Mesodermal cell (in vitro differentiated cells): ENCODE results near the gene ARL6IP5.

Experiments
- H3K27ac ChIP-seq: 2 replicates; pipeline ENCODE4 v1.7.0; 2013; ENCODE audit warnings: mild to moderate bottlenecking, low read depth, low read length, moderate library complexity; ENCODE audit not compliant: severe bottlenecking
- H3K36me3 ChIP-seq: 2 replicates; pipeline ENCODE4 v1.7.1; 2013; ENCODE audit warnings: mild to moderate bottlenecking, low read length, moderate library complexity; ENCODE audit not compliant: control insufficient read depth, insufficient read depth
- H3K4me1 ChIP-seq: one replicate; pipeline ENCODE4 v1.7.1; 2013; ENCODE audit warnings: mild to moderate bottlenecking, low read length; ENCODE audit not compliant: insufficient read depth, control insufficient read depth, poor library complexity, severe bottlenecking
- H3K4me3 ChIP-seq: 2 replicates; pipeline ENCODE4 v1.7.0; 2013; ENCODE audit warnings: low read length, control low read depth, mild to moderate bottlenecking; ENCODE audit not compliant: insufficient read depth, poor library complexity, severe bottlenecking; ENCODE audit errors: extremely low read depth
- H3K9me3 ChIP-seq: 2 replicates; pipeline ENCODE4 v1.7.1; 2013; ENCODE audit warnings: mild to moderate bottlenecking, low read length, moderate library complexity; ENCODE audit not compliant: control insufficient read depth
- WGBS, 2 experiments: methylation state at CpG; one replicate each; pipeline ENCODE4 v1.1.5; 2013; ENCODE audit warnings: missing lambda C conversion rate in 2 of 2; ENCODE audit not compliant: insufficient coverage in 2 of 2; 5-methylcytosine and 5-hydroxymethylcytosine counted together

ARL6IP5 gene

GRCh38 chr3:69087030-69087791, 2.5 kb downstream of the ARL6IP5 start:
- Histone ChIP-seq H3K4me1 (peaks cover 80% of the 10 kb centered on the region), H3K9me3 (no peaks in the 10 kb centered on the region), H3K36me3 (peaks cover 6% of the 10 kb centered on the region), H3K27ac (no peak overlapping the region), H3K4me3 (no peak overlapping the region)
- 83 to 100% methylated on average over 1 to 2 of the region's 3 CpGs for WGBS, 2 experiments

- Histone ChIP-seq H3K27ac (no peak overlapping the region), H3K4me3 (peak overlapping the region; percentile 1), H3K4me1 (peaks cover 80% of the 10 kb centered on the region), H3K36me3 (peaks cover 6% of the 10 kb centered on the region), H3K9me3 (no peaks in the 10 kb centered on the region)
- WGBS, 2 experiments: no CpG with 5 or more reads among the region's 2 CpGs
These were observed 3.3 kb downstream of the ARL6IP5 start for GRCh38 chr3:69088063-69088462.

- H3K4me3 ChIP-seq: no peak overlapping the region
- H3K27ac ChIP-seq: peak overlapping the region; percentile 2
- H3K36me3 ChIP-seq: peaks cover 12% of the 10 kb centered on the region
- peaks cover 85% of the 10 kb centered on the region for H3K4me1 ChIP-seq
- WGBS, 2 experiments: 69 to 79% methylated on average over 3 of the region's 3 CpGs
- H3K9me3 ChIP-seq: no peaks in the 10 kb centered on the region
These were observed 5.3 kb downstream of the ARL6IP5 start for GRCh38 chr3:69090021-69090420.

DNA sequence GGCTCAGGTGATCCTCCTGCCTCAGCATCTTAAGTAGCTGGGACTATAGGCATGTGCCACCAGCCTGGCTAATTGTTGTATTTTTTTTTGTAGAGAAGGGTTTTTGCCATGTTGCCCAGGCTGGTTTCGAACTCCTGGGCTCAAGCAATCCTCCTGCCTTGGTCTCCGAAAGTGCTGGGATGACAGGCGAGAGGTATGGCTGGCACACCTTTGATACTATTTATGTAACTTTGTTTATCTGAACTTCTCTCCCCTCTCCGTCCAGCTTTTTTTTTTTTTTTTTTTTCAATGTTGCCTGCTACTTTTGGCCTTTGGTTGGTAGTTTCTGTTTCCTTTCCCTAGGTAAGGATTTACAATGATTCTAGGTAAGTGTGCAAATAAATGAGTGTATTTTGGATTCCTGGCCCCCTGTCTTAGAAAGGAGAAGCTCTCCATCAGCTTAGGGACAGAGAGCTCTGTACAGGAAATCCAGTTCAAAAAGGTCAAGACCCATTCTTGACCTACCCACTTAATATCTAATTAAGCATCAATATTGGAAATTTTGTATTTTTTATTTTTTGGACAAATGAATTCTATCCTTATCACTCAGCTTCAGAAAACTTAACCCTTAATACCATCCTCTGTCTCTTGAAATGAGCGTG, 6.8 kb downstream of the ARL6IP5 start:
- 73 to 83% methylated on average over 1 of the region's 5 CpGs for WGBS, 2 experiments
- H3K36me3 ChIP-seq: peaks cover 20% of the 10 kb centered on the region
- peaks cover 82% of the 10 kb centered on the region for H3K4me1 ChIP-seq
- H3K4me3 ChIP-seq: no peak overlapping the region
- peak overlapping the region; percentile 92 for H3K27ac ChIP-seq
- H3K9me3 ChIP-seq: no peaks in the 10 kb centered on the region

GRCh38 chr3:69092030-69092516, 7.3 kb downstream of the ARL6IP5 start:
- H3K9me3 ChIP-seq: no peaks in the 10 kb centered on the region
- H3K36me3 ChIP-seq: peaks cover 20% of the 10 kb centered on the region
- WGBS, 2 experiments: 50 to 54% methylated on average over 2 to 3 of the region's 4 CpGs
- H3K4me1 ChIP-seq: peaks cover 77% of the 10 kb centered on the region
- peak overlapping the region; percentile 92 for H3K27ac ChIP-seq
- H3K4me3 ChIP-seq: no peak overlapping the region

DNA sequence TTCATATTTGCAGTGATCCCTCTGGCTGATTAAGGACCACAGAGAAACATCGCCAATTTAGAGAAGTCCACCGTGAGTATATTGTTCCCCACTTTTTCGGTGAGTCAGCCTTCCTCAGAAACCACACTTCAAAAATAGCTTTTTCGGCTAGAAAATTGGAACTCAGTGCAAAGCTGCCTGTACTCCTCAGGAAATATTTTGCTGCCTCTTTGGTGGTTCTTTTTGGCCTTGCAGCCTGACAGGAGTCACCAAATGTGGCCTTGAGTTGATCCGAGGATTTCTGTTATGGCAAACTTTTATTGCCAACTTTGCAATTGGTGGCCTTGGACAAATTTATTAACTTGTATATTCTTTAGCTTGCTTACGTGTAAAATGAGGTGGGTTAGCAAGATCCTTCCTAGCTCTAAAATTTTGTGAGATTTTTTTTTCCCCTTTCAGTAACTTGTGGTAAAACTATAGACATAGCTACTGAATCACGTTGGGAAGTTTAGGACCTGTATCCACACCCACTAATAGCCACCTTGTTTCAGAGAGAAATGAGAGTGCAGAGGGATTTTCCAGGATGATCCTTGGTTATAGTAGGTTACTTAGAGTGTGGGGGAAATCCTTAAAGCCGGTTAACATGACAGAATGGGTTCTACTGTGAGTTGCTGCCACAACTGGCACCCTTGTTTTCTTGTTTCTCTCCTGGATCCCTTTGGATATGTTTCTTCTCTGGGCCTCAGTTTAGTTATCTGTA, 9.9 kb downstream of the ARL6IP5 start:
- Histone ChIP-seq H3K9me3 (no peaks in the 10 kb centered on the region), H3K36me3 (peaks cover 24% of the 10 kb centered on the region), H3K4me3 (no peak overlapping the region), H3K27ac (peak overlapping the region; percentile 0), H3K4me1 (peaks cover 55% of the 10 kb centered on the region)
- 93 to 94% methylated on average over 5 of the region's 8 CpGs for WGBS, 2 experiments

- H3K36me3 ChIP-seq: peaks cover 29% of the 10 kb centered on the region
- WGBS, 2 experiments: 83 to 94% methylated on average over 2 of the region's 5 CpGs
- no peak overlapping the region for H3K4me3 ChIP-seq
- H3K27ac ChIP-seq: no peak overlapping the region
- no peaks in the 10 kb centered on the region for H3K9me3 ChIP-seq
- H3K4me1 ChIP-seq: peaks cover 45% of the 10 kb centered on the region
These were observed 10.9 kb downstream of the ARL6IP5 start for GRCh38 chr3:69095636-69096035.

DNA sequence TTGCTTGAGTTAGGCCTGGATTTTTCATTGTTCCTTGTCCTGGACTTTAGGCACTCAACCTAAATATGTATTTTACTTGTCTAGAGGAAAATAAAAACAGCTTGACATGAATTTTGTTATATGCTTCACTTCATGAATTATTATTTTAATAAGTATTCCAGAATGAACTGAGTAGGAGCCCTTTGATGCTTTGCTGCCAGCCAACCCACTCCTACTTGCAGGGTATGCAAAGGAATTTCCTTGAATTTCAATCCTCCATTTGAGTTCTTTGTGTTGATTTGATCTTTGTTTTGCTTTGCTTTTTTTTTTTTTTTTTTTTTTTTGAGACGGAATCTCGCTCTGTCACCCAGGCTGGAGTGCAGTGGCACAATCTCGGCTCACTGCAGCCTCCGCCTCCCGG, 11.6 kb downstream of the ARL6IP5 start:
- WGBS, 2 experiments: no CpG with 5 or more reads among the region's 5 CpGs
- Histone ChIP-seq H3K9me3 (no peaks in the 10 kb centered on the region), H3K4me3 (no peak overlapping the region), H3K4me1 (peaks cover 40% of the 10 kb centered on the region), H3K36me3 (peaks cover 27% of the 10 kb centered on the region), H3K27ac (no peak overlapping the region)

DNA sequence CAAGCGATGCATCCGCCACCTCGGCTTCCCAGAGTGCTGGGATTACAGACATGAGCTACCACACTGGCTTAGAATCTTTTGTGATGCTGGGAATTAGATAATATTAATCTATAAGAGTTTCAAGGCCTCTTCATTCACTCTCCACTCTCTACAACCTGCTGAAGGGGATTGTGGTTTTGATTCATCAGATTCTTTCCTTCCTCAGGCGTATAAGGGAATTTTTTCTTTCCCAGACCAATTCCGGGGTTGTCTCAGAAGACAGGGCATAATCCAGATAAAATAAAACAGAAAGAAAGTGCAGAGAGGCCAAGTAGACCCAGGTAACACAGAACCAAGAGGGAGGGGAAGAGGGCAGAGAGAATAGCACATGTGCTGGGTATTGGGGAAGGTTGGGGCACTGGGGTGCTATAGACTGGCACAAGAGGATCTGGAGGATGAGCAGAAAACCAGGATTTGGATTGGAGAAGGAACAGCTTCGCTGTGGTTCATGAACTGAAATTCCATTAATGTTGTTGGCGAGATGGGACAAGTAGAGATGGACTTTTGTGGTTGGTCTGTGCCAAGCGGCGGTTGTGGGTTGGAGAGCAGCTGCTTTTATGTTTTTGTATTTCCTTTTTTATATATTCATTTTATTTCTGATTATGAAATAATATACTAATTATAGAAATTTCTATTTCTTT, 12.8 kb downstream of the ARL6IP5 start:
- no peak overlapping the region for H3K27ac ChIP-seq
- no peak overlapping the region for H3K4me3 ChIP-seq
- WGBS, 2 experiments: 80 to 100% methylated on average over 1 of the region's 9 CpGs
- peaks cover 40% of the 10 kb centered on the region for H3K4me1 ChIP-seq
- H3K36me3 ChIP-seq: peaks cover 39% of the 10 kb centered on the region
- H3K9me3 ChIP-seq: no peaks in the 10 kb centered on the region

DNA sequence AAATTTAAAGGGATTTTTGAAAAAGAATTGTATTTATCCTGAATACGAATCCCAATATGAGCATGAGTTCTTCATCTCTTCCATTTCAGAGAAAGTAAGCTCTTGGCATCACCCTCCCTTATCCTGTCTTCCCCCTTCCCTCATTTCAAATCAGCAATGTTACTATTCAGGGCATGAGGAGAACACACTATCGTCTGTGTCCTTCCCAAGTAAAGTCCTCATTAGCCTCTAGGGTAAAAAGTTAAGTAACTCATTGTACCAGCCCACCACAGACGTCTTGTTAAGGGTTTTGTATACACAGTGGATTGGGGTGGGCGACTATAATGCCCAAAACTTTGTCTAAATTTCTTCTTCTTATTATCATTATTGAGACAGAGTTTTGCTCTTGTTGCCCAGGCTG, 14.8 kb downstream of the ARL6IP5 start:
- H3K36me3 ChIP-seq: peaks cover 56% of the 10 kb centered on the region
- H3K4me3 ChIP-seq: no peak overlapping the region
- H3K9me3 ChIP-seq: no peaks in the 10 kb centered on the region
- 92 to 100% methylated on average over 1 to 2 of the region's 4 CpGs for WGBS, 2 experiments
- no peak overlapping the region for H3K27ac ChIP-seq
- peaks cover 23% of the 10 kb centered on the region for H3K4me1 ChIP-seq
